Gastroesophageal sphincter (tissue), 4 donors: Measurements from ENCODE around the gene ATP8A1. TPM values are rescaled to one million over a fixed set of nuclear protein-coding genes. Genes with fewer than 3 reads are reported as not detected.
A peak's percentile ranks its signal among the peaks of the same experiment; 100 is the strongest.

Experiments used
- ATAC-seq: fragments of 150-250 bp; one replicate; pipeline ENCODE4 v1.9.1; 2016; ENCODE audit warnings: mild to moderate bottlenecking, moderate library complexity
- H3K27ac ChIP-seq, 4 donors: fragments of 200-600 bp; sonication (generic) in 3 of 4; 1 replicate in 3 of 4; 2 replicates in 1 of 4; pipeline ENCODE4 v1.5.1; 2016 to 2019
- H3K27me3 ChIP-seq: fragments of 200-600 bp; sonication (generic); one replicate; pipeline ENCODE4 v1.5.1; 2019
- H3K36me3 ChIP-seq, 2 donors: fragments of 200-600 bp; sonication (generic); one replicate each; pipeline ENCODE4 v1.5.1; 2019; ENCODE audit warnings: control low read depth in 1 of 2
- H3K4me1 ChIP-seq, 3 donors: fragments of 200-600 bp; sonication (generic); 1 replicate in 2 of 3; 2 replicates in 1 of 3; pipeline ENCODE4 v1.5.1; 2016 to 2019; ENCODE audit warnings: control low read depth in 2 of 3
- H3K4me3 ChIP-seq, 2 donors: fragments of 200-600 bp; sonication (generic); one replicate each; pipeline ENCODE4 v1.5.1; 2019; ENCODE audit warnings: mild to moderate bottlenecking in 1 of 2, moderate library complexity in 1 of 2
- H3K9me3 ChIP-seq, 3 donors: fragments of 200-600 bp; sonication (generic); one replicate each; pipeline ENCODE4 v1.5.1; 2017 to 2019; ENCODE audit warnings: control low read depth in 2 of 3
- CTCF ChIP-seq, 4 experiments: fragments of 200-600 bp in 2 of 4; fragments of 450-650 bp in 2 of 4; sonication (generic) in 1 of 4; IDR thresholded peaks; one replicate each; pipeline ENCODE4 v1.5.1; 2017 to 2019; ENCODE audit warnings: antibody characterized with exemption in 4 of 4, mild to moderate bottlenecking in 2 of 4, moderate library complexity in 2 of 4
- EP300 ChIP-seq: sonication (generic); formaldehyde crosslinking; IDR thresholded peaks from one replicate; pipeline ENCODE4 v1.6.1; 2017; ENCODE audit warnings: antibody characterized with exemption, mild to moderate bottlenecking
- POLR2A ChIP-seq, 2 donors: fragments of 450-650 bp; IDR thresholded peaks; one replicate each; pipeline ENCODE4 v1.6.1; 2017; ENCODE audit warnings: antibody characterized with exemption in 2 of 2, mild to moderate bottlenecking in 2 of 2, moderate library complexity in 1 of 2
- POLR2AphosphoS5 ChIP-seq: sonication (generic); formaldehyde crosslinking; IDR thresholded peaks from one replicate; pipeline ENCODE4 v1.6.1; 2017; ENCODE audit warnings: antibody characterized with exemption
- WGBS, 2 donors: methylation state at CpG; one replicate each; pipeline ENCODE4 v1.1.5; 2018; ENCODE audit warnings: low coverage in 1 of 2; 5-methylcytosine and 5-hydroxymethylcytosine counted together
- total RNA-seq, 4 donors: library from RNA; depleted of rRNA; stranded (reverse); fragments of >200 nt; gene quantifications; one replicate each; pipeline ENCODE4 v1.1.0, GENCODE V29; 2016

The ATP8A1 gene
- total RNA-seq, 4 donors from 2014 or later, result 5.6 to 21.9 (median 8.9) TPM

GRCh38 chr4:42417550-42417949 is 239.4 kb downstream of the ATP8A1 start:
- Histone ChIP-seq H3K4me1 (peaks cover 0 to 3% (median 0%) of the 10 kb centered on the region in 3 donors), H3K9me3 (no peaks in the 10 kb centered on the region), H3K36me3 (peaks cover 0 to 35% of the 10 kb centered on the region in 2 donors), H3K4me3 (no peak overlapping the region), H3K27ac (no peak overlapping the region), H3K27me3 (no peaks in the 10 kb centered on the region)
- WGBS, 2 donors, result 83 to 88% methylated on average over 3 of the region's 3 CpGs
- ATAC-seq, result no peak
- TF ChIP-seq POLR2AphosphoS5, result no peak
- no peak for TF ChIP-seq POLR2A (IDR thresholded peaks at IDR 0.05)
- no peak for TF ChIP-seq CTCF (IDR thresholded peaks at IDR 0.05)
- no peak for TF ChIP-seq EP300

GRCh38 chr4:42416017-42416416 is 240.9 kb downstream of the ATP8A1 start:
- Histone ChIP-seq H3K4me3 (no peak overlapping the region), H3K4me1 (peaks cover 0 to 3% (median 0%) of the 10 kb centered on the region in 3 donors), H3K9me3 (no peaks in the 10 kb centered on the region), H3K27me3 (no peaks in the 10 kb centered on the region), H3K36me3 (peaks cover 0 to 19% of the 10 kb centered on the region in 2 donors), H3K27ac (no peak overlapping the region)
- no peak for ATAC-seq
- TF ChIP-seq POLR2AphosphoS5 (no peak), POLR2A (IDR thresholded peaks at IDR 0.05) (no peak), EP300 (no peak), CTCF (IDR thresholded peaks at IDR 0.05) (no peak)
- 50 to 54% methylated on average over 3 of the region's 3 CpGs for WGBS, 2 donors

GRCh38 chr4:42415281-42415680 is 241.6 kb downstream of the ATP8A1 start:
- Histone ChIP-seq H3K4me1 (peaks cover 0 to 3% (median 0%) of the 10 kb centered on the region in 3 donors), H3K27me3 (no peaks in the 10 kb centered on the region), H3K4me3 (no peak overlapping the region), H3K27ac (no peak overlapping the region), H3K36me3 (peaks cover 0 to 12% of the 10 kb centered on the region in 2 donors), H3K9me3 (no peaks in the 10 kb centered on the region)
- TF ChIP-seq CTCF (IDR thresholded peaks at IDR 0.05) (no peak), EP300 (no peak), POLR2A (IDR thresholded peaks at IDR 0.05) (no peak), POLR2AphosphoS5 (no peak)
- 63 to 75% methylated on average over 1 of the region's 1 CpG for WGBS, 2 donors
- no peak for ATAC-seq

GRCh38 chr4:42412251-42412650 is 244.7 kb downstream of the ATP8A1 start:
- TF ChIP-seq POLR2A (IDR thresholded peaks at IDR 0.05) (no peak), EP300 (no peak), POLR2AphosphoS5 (peak; percentile 40)
- H3K4me1 ChIP-seq, result peaks cover 0 to 3% (median 0%) of the 10 kb centered on the region in 3 donors
- 27 to 52% methylated on average over 2 of the region's 2 CpGs for WGBS, 2 donors
- H3K27ac ChIP-seq, result peak overlapping the region in 3 of 4 donors; percentile 18 to 36 (median 24)
- no peak overlapping the region for H3K4me3 ChIP-seq
- no peaks in the 10 kb centered on the region for H3K36me3 ChIP-seq
- no peaks in the 10 kb centered on the region for H3K9me3 ChIP-seq
- peak; percentile 73 for ATAC-seq
- no peaks in the 10 kb centered on the region for H3K27me3 ChIP-seq

GRCh38 chr4:42411803-42412202 is 245.1 kb downstream of the ATP8A1 start:
- ATAC-seq, result no peak

More at GRCh38 chr4:42411803-42412202, 245.1 kb downstream of the ATP8A1 start:
- 65 to 83% methylated on average over 4 of the region's 4 CpGs for WGBS, 2 donors
- Histone ChIP-seq H3K9me3 (no peaks in the 10 kb centered on the region), H3K36me3 (no peaks in the 10 kb centered on the region), H3K27me3 (no peaks in the 10 kb centered on the region), H3K4me1 (peaks cover 0 to 3% (median 0%) of the 10 kb centered on the region in 3 donors), H3K4me3 (no peak overlapping the region), H3K27ac (peak overlapping the region in 3 of 4 donors; percentile 11 to 36 (median 24))
- TF ChIP-seq EP300, result no peak
- TF ChIP-seq POLR2AphosphoS5, result no peak
- TF ChIP-seq CTCF (IDR thresholded peaks at IDR 0.05), result no peak
- no peak for TF ChIP-seq POLR2A (IDR thresholded peaks at IDR 0.05)
